ENCODE data around the gene BUB1B. TPM values are rescaled to one million over a fixed set of nuclear protein-coding genes. Genes with fewer than 3 reads are reported as not detected.
"Not testable (repeated sequence)": the region's sequence is repeated elsewhere in the genome, so short reads cannot be mapped to it uniquely, and the experiment has no call there.

The BUB1B gene
- total RNA-seq, 6 experiments from 2014 or later, result 11.5 to 38.1 (median 29.6) TPM

GRCh38 chr15:40150163-40150925, 10.5 kb upstream of the BUB1B start:
- H3K27me3 Mint-ChIP-seq (ENCODE audit: insufficient read depth), result peaks cover 8% of the 10 kb centered on the region
- H3K4me1 Mint-ChIP-seq (ENCODE audit: low read depth), result peaks cover 24% of the 10 kb centered on the region
- H3K27ac Mint-ChIP-seq, result no peak overlapping the region
- peak; percentile 56 for DNase-seq
- H3K36me3 Mint-ChIP-seq (ENCODE audit: low read depth), result no peaks in the 10 kb centered on the region; the same call in 1 of the 2 replicates
- no peak overlapping the region for H3K4me3 Mint-ChIP-seq
- H3K9me3 Mint-ChIP-seq, result no peaks in the 10 kb centered on the region
- no peak for TF ChIP-seq CTCF (IDR thresholded peaks at IDR 0.05)

GRCh38 chr15:40151499-40151898, 9.4 kb upstream of the BUB1B start:
- Mint-ChIP-seq H3K4me3 (no peak overlapping the region), H3K4me1 (ENCODE audit: low read depth) (peaks cover 13% of the 10 kb centered on the region)
- TF ChIP-seq CTCF (IDR thresholded peaks at IDR 0.05), result no peak

GRCh38 chr15:40151991-40152390, 8.9 kb upstream of the BUB1B start:
- Mint-ChIP-seq H3K4me3 (no peak overlapping the region), H3K9me3 (no peaks in the 10 kb centered on the region), H3K4me1 (ENCODE audit: low read depth) (peaks cover 11% of the 10 kb centered on the region), H3K27ac (no peak overlapping the region), H3K27me3 (ENCODE audit: insufficient read depth) (peaks cover 8% of the 10 kb centered on the region), H3K36me3 (ENCODE audit: low read depth) (no peaks in the 10 kb centered on the region; the same call in 1 of the 2 replicates)
- no peak for DNase-seq
- TF ChIP-seq CTCF (IDR thresholded peaks at IDR 0.05), result no peak

More at GRCh38 chr15:40151499-40151898, 9.4 kb upstream of the BUB1B start:
- Mint-ChIP-seq H3K27ac (no peak overlapping the region), H3K9me3 (no peaks in the 10 kb centered on the region), H3K27me3 (ENCODE audit: insufficient read depth) (peaks cover 8% of the 10 kb centered on the region), H3K36me3 (ENCODE audit: low read depth) (no peaks in the 10 kb centered on the region; the same call in 1 of the 2 replicates)
- DNase-seq, result no peak

GRCh38 chr15:40154821-40155220, 6.0 kb upstream of the BUB1B start:
- not testable (repeated sequence) for H3K4me3 Mint-ChIP-seq; H3K27me3 Mint-ChIP-seq (ENCODE audit: insufficient read depth); H3K36me3 Mint-ChIP-seq (ENCODE audit: low read depth); H3K9me3 Mint-ChIP-seq; DNase-seq; H3K27ac Mint-ChIP-seq
- H3K4me1 Mint-ChIP-seq (ENCODE audit: low read depth), result peaks cover 10% of the 10 kb centered on the region

- no peak overlapping the region for H3K4me3 Mint-ChIP-seq
Measured at GRCh38 chr15:40155270-40155910, 5.5 kb upstream of the BUB1B start.

More at GRCh38 chr15:40155270-40155910, 5.5 kb upstream of the BUB1B start:
- no peak for DNase-seq
- no peak overlapping the region for H3K27ac Mint-ChIP-seq
- H3K36me3 Mint-ChIP-seq (ENCODE audit: low read depth), result no peaks in the 10 kb centered on the region
- TF ChIP-seq CTCF (IDR thresholded peaks at IDR 0.05), result no peak
- peaks cover 4% of the 10 kb centered on the region for H3K4me1 Mint-ChIP-seq (ENCODE audit: low read depth)
- H3K9me3 Mint-ChIP-seq, result no peaks in the 10 kb centered on the region
- peaks cover 2% of the 10 kb centered on the region; the same call in 1 of the 2 replicates for H3K27me3 Mint-ChIP-seq (ENCODE audit: insufficient read depth)
